ENCODE measurements around the gene CIAO3.

CIAO3 gene

GRCh38 chr16:730666-731509 lies 9.9 kb downstream of the CIAO3 start:
- Histone ChIP-seq H3K4me3 (ENCODE audit: low read length) (no peak overlapping the region), H3K4me2 (ENCODE audit: low read depth, low read length) (no peak overlapping the region), H3K9me2 (replicated peaks; ENCODE audit: insufficient read depth, low read length) (no peaks in the 10 kb centered on the region), H3K27me3 (replicated peaks; ENCODE audit: insufficient read depth, low read length) (no peaks in the 10 kb centered on the region), H3K9ac (ENCODE audit: low read length) (no peak overlapping the region), H4K20me1 (ENCODE audit: insufficient read depth, low read length) (no peaks in the 10 kb centered on the region), H2AFZ (ENCODE audit: low read length) (no peak overlapping the region), H3F3A (ENCODE audit: insufficient read depth, low read length) (peaks cover 25% of the 10 kb centered on the region), H3K9me3 (replicated peaks; ENCODE audit: insufficient read depth, low read length) (no peaks in the 10 kb centered on the region), H3K4me1 (ENCODE audit: low read length) (peaks cover 15% of the 10 kb centered on the region), H3K27ac (ENCODE audit: low read length) (no peak overlapping the region), H3K79me2 (ENCODE audit: low read length) (no peaks in the 10 kb centered on the region), H3K36me3 (replicated peaks; ENCODE audit: insufficient read depth, low read length) (no peaks in the 10 kb centered on the region)
- no peak for TF ChIP-seq CTCF (IDR thresholded peaks at IDR 0.05; ENCODE audit: low read length)
- TF ChIP-seq EZH2 (optimal IDR thresholded peaks at IDR 0.05; ENCODE audit: low read depth, low read length), result no peak
- no peak for TF ChIP-seq EZH2phosphoT487 (IDR thresholded peaks at IDR 0.05; ENCODE audit: low read length)
- no peak for DNase-seq

DNA sequence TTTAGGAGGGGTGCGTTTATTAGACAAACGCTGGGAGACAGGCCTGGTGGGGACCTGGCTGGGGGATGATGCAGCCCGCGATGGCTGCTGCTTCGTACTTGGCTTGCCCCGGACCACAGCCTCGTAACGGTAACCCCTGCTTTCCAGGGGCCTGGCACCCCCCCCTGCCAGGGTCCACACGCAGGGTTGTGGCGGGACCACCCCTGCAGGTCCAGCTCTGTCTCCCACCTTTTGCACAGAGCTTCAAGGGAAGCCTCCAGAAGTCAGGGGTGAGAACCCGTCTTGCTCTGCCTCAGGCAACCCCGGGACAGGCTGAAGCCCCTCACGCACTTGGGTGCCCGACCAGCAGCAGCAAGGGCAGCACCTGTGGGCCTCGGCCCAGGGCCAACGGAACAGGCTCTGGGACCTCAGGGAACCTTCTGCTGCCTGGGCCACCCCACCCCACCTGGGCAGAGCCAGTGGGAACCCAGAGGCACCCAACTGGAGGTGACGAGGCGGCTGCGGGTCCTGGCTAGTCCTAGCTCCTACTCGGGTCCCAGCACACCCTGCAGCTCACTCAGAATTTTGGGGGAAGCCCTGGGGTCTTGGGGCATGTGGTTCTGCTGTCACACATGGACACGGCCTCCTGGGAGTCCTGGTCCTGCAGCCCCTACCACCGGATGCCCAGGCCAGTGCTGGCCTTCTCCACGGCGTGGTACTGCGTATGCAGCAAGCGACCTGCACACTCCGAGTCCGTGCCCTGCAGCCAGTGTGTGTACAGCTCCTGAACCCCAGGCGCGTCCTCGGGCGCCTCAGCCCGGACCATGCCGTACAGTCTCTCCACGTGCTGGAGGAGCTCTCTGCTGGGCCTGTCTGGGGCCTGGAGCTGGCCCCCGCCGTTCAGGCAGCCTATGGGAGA lies 10.8 kb downstream of the CIAO3 start:
- no peaks in the 10 kb centered on the region for H3K36me3 ChIP-seq (replicated peaks; ENCODE audit: insufficient read depth, low read length)
- no peaks in the 10 kb centered on the region for H4K20me1 ChIP-seq (ENCODE audit: insufficient read depth, low read length)
- TF ChIP-seq EZH2phosphoT487 (IDR thresholded peaks at IDR 0.05; ENCODE audit: low read length) (no peak), EZH2 (optimal IDR thresholded peaks at IDR 0.05; ENCODE audit: low read depth, low read length) (no peak), CTCF (IDR thresholded peaks at IDR 0.05; ENCODE audit: low read length) (no peak)
- DNase-seq, result no peak
- no peak overlapping the region for H2AFZ ChIP-seq (ENCODE audit: low read length)
- H3K9me2 ChIP-seq (replicated peaks; ENCODE audit: insufficient read depth, low read length), result no peaks in the 10 kb centered on the region
- H3K27ac ChIP-seq (ENCODE audit: low read length), result no peak overlapping the region
- no peaks in the 10 kb centered on the region for H3K27me3 ChIP-seq (replicated peaks; ENCODE audit: insufficient read depth, low read length)
- peaks cover 6% of the 10 kb centered on the region for H3K4me1 ChIP-seq (ENCODE audit: low read length)
- no peak overlapping the region for H3K4me2 ChIP-seq (ENCODE audit: low read depth, low read length)
- H3K9me3 ChIP-seq (replicated peaks; ENCODE audit: insufficient read depth, low read length), result no peaks in the 10 kb centered on the region
- no peak overlapping the region for H3K9ac ChIP-seq (ENCODE audit: low read length)
- no peak overlapping the region for H3K4me3 ChIP-seq (ENCODE audit: low read length)
- H3K79me2 ChIP-seq (ENCODE audit: low read length), result no peaks in the 10 kb centered on the region
- peaks cover 16% of the 10 kb centered on the region for H3F3A ChIP-seq (ENCODE audit: insufficient read depth, low read length)

GRCh38 chr16:728890-729744 lies 11.7 kb downstream of the CIAO3 start:
- H2AFZ ChIP-seq (ENCODE audit: low read length), result no peak overlapping the region
- no peak overlapping the region for H3K4me2 ChIP-seq (ENCODE audit: low read depth, low read length)

More at GRCh38 chr16:728890-729744, 11.7 kb downstream of the CIAO3 start:
- H3K9me2 ChIP-seq (replicated peaks; ENCODE audit: insufficient read depth, low read length), result no peaks in the 10 kb centered on the region
- no peak overlapping the region for H3K4me3 ChIP-seq (ENCODE audit: low read length)
- H3F3A ChIP-seq (ENCODE audit: insufficient read depth, low read length), result peaks cover 13% of the 10 kb centered on the region; the same call in 1 of the 2 replicates
- H3K27ac ChIP-seq (ENCODE audit: low read length), result no peak overlapping the region
- no peaks in the 10 kb centered on the region; the same call in 1 of the 2 replicates for H3K4me1 ChIP-seq (ENCODE audit: low read length)
- no peaks in the 10 kb centered on the region for H3K79me2 ChIP-seq (ENCODE audit: low read length)
- no peaks in the 10 kb centered on the region for H3K36me3 ChIP-seq (replicated peaks; ENCODE audit: insufficient read depth, low read length)
- no peaks in the 10 kb centered on the region for H4K20me1 ChIP-seq (ENCODE audit: insufficient read depth, low read length)
- no peaks in the 10 kb centered on the region for H3K27me3 ChIP-seq (replicated peaks; ENCODE audit: insufficient read depth, low read length)
- DNase-seq, result no peak
- H3K9me3 ChIP-seq (replicated peaks; ENCODE audit: insufficient read depth, low read length), result no peaks in the 10 kb centered on the region
- H3K9ac ChIP-seq (ENCODE audit: low read length), result no peak overlapping the region
- TF ChIP-seq EZH2phosphoT487 (IDR thresholded peaks at IDR 0.05; ENCODE audit: low read length), result no peak
- TF ChIP-seq EZH2 (optimal IDR thresholded peaks at IDR 0.05; ENCODE audit: low read depth, low read length), result no peak
- no peak for TF ChIP-seq CTCF (IDR thresholded peaks at IDR 0.05; ENCODE audit: low read length)

All from MM.1S (cell line).